Neuron (in vitro differentiated cells): Measurements from ENCODE around the gene OR5P2.
"Not testable (repeated sequence)": the region's sequence is repeated elsewhere in the genome, so short reads cannot be mapped to it uniquely, and the experiment has no call there.

Experiments
- H2AFZ ChIP-seq: one replicate; pipeline ENCODE4 v1.6.1; 2013; ENCODE audit warnings: low read depth, mild to moderate bottlenecking, inconsistent platforms, low read length, moderate library complexity
- H3K27me3 ChIP-seq: one replicate; pipeline ENCODE4 v1.6.1; 2013; ENCODE audit warnings: low read length; ENCODE audit not compliant: insufficient read depth
- H3K36me3 ChIP-seq: one replicate; pipeline ENCODE4 v1.6.1; 2013; ENCODE audit warnings: low read length; ENCODE audit not compliant: insufficient read depth
- H3K4me1 ChIP-seq: one replicate; pipeline ENCODE4 v1.6.1; 2013; ENCODE audit warnings: low read length; ENCODE audit not compliant: insufficient read depth
- H3K4me3 ChIP-seq: 2 replicates; pipeline ENCODE4 v1.5.1; 2013; ENCODE audit warnings: mild to moderate bottlenecking, low read length, moderate library complexity
- H3K9me3 ChIP-seq: one replicate; pipeline ENCODE4 v1.6.1; 2013; ENCODE audit warnings: low read length

The OR5P2 gene, protein sequence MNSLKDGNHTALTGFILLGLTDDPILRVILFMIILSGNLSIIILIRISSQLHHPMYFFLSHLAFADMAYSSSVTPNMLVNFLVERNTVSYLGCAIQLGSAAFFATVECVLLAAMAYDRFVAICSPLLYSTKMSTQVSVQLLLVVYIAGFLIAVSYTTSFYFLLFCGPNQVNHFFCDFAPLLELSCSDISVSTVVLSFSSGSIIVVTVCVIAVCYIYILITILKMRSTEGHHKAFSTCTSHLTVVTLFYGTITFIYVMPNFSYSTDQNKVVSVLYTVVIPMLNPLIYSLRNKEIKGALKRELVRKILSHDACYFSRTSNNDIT

GRCh38 chr11:7796842-7797241 lies at the start of gene OR5P2:
TSS of gene OR5P2 (minus strand) at chr11:7796942. CDS start at chr11:7796942, 0 bp downstream.
- Histone ChIP-seq H3K36me3 (no peaks in the 10 kb centered on the region), H3K9me3 (no peaks in the 10 kb centered on the region), H2AFZ (no peak within 1 kb of the TSS)

DNA sequence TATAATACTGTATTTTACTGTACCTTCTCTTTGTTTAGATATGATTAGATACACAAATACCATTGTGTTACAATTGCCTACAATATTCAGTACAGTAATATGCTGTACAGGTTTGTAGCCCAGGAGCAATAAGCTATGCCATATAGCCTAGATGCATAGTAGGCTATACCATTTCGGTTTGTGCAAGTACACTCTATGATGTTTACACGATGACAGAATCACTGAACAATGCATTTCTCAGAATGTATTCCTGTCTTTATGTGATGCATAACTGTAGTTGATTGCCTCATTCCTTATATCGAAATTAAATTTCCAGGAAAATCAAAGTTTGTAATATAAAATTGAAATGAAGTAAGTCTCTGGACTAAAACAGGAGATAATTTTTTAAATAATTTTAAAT lies 49.3 kb upstream of the OR5P2 start:
- Histone ChIP-seq H3K27me3 (no peaks in the 10 kb centered on the region), H2AFZ (no peak overlapping the region), H3K4me3 (no peak overlapping the region), H3K9me3 (no peaks in the 10 kb centered on the region), H3K4me1 (no peaks in the 10 kb centered on the region), H3K36me3 (no peaks in the 10 kb centered on the region)

More at GRCh38 chr11:7796842-7797241, at the start of gene OR5P2:
- Histone ChIP-seq H3K4me3 (no peak within 1 kb of the TSS), H3K27me3 (no peaks in the 10 kb centered on the region), H3K4me1 (no peaks in the 10 kb centered on the region)

DNA sequence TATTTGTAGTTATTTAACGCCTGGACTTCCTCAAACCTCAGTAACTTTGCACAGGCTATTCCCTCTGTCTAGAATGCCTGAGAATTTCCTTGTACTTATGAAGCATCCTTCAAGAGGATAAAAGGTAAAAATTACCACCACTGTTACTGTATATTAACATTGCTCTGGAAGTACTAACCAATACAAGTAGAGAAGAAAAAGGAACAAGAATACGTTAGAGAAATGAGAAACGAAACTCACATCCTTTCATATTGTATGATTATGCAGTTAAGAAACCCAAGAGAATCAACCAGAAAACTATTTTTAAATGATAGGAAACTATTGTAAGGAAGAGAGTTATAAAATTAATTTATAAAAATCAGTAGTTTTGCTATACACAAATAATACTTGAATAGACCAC lies 48.2 kb upstream of the OR5P2 start:
- H3K27me3 ChIP-seq = no peaks in the 10 kb centered on the region
- no peaks in the 10 kb centered on the region for H3K4me1 ChIP-seq
- H3K9me3 ChIP-seq = no peaks in the 10 kb centered on the region
- H2AFZ ChIP-seq = no peak overlapping the region
- no peaks in the 10 kb centered on the region for H3K36me3 ChIP-seq
- no peak overlapping the region for H3K4me3 ChIP-seq

DNA sequence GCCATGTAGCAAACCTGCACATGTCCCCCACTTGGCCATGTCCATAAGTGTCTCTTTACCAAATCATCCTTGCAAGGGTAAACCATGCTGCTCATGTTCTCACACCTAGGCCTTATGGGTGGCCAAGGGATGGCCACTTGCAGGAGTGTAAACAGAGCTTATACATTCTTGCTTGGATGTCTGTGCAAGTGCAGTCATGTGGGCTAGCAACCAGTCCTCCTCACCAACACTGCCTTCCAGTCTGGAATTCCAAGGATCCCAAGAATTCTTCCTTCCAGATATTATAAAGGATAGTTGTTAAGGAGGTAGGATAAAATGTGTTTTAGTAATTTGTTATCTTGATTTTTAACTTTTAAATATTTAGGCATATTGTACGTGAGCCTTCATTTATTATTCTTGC lies 47.8 kb upstream of the OR5P2 start:
- Histone ChIP-seq H3K27me3 (no peaks in the 10 kb centered on the region), H2AFZ (no peak overlapping the region), H3K4me1 (no peaks in the 10 kb centered on the region), H3K36me3 (no peaks in the 10 kb centered on the region), H3K4me3 (no peak overlapping the region), H3K9me3 (no peaks in the 10 kb centered on the region)

GRCh38 chr11:7840578-7840977 lies 43.8 kb upstream of the OR5P2 start:
- H2AFZ ChIP-seq = no peak overlapping the region
- H3K9me3 ChIP-seq = no peaks in the 10 kb centered on the region
- no peaks in the 10 kb centered on the region for H3K27me3 ChIP-seq
- no peak overlapping the region for H3K4me3 ChIP-seq
- H3K36me3 ChIP-seq = no peaks in the 10 kb centered on the region
- no peaks in the 10 kb centered on the region for H3K4me1 ChIP-seq

GRCh38 chr11:7833527-7833926 lies 36.8 kb upstream of the OR5P2 start:
- Histone ChIP-seq H3K9me3 (no peaks in the 10 kb centered on the region), H2AFZ (no peak overlapping the region), H3K27me3 (no peaks in the 10 kb centered on the region), H3K36me3 (no peaks in the 10 kb centered on the region), H3K4me3 (no peak overlapping the region), H3K4me1 (no peaks in the 10 kb centered on the region)

- H3K27me3 ChIP-seq = no peaks in the 10 kb centered on the region
- no peaks in the 10 kb centered on the region for H3K36me3 ChIP-seq
- no peaks in the 10 kb centered on the region for H3K4me1 ChIP-seq
- H2AFZ ChIP-seq = no peak within 1 kb of the TSS
- no peaks in the 10 kb centered on the region for H3K9me3 ChIP-seq
- H3K4me3 ChIP-seq = no peak within 1 kb of the TSS
Observed at GRCh38 chr11:7830740-7831139, 34.0 kb upstream of the OR5P2 start, which contains the start of gene OR5P3. TSS of gene OR5P3 (minus strand) at chr11:7830840.

- H2AFZ ChIP-seq = no peak overlapping the region
- H3K9me3 ChIP-seq = no peaks in the 10 kb centered on the region
- no peak overlapping the region for H3K4me3 ChIP-seq
- no peaks in the 10 kb centered on the region for H3K4me1 ChIP-seq
- H3K27me3 ChIP-seq = no peaks in the 10 kb centered on the region
- H3K36me3 ChIP-seq = no peaks in the 10 kb centered on the region
Observed at GRCh38 chr11:7826324-7826723, 29.6 kb upstream of the OR5P2 start.

GRCh38 chr11:7820417-7820816 lies 23.7 kb upstream of the OR5P2 start:
- not testable (repeated sequence) for H3K4me3 ChIP-seq, H2AFZ ChIP-seq, H3K4me1 ChIP-seq, H3K9me3 ChIP-seq, H3K36me3 ChIP-seq, H3K27me3 ChIP-seq

DNA sequence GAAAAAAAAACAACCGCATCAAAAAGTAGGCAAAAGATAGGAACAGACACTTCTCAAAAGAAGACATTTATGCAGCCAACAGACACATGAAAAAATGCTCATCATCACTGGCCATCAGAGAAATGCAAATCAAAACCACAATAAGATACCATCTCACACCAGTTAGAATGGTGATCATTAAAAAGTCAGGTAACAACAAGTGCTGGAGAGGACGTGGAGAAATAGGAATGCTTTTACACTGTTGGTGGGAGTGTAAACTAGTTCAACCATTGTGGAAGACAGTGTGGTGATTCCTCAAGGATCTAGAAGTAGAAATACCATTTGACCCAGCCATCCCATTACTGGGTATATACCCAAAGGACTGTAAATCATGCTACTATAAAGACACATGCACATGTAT lies 18.2 kb upstream of the OR5P2 start:
- not testable (repeated sequence) for H2AFZ ChIP-seq, H3K27me3 ChIP-seq, H3K9me3 ChIP-seq, H3K4me3 ChIP-seq, H3K36me3 ChIP-seq, H3K4me1 ChIP-seq

DNA sequence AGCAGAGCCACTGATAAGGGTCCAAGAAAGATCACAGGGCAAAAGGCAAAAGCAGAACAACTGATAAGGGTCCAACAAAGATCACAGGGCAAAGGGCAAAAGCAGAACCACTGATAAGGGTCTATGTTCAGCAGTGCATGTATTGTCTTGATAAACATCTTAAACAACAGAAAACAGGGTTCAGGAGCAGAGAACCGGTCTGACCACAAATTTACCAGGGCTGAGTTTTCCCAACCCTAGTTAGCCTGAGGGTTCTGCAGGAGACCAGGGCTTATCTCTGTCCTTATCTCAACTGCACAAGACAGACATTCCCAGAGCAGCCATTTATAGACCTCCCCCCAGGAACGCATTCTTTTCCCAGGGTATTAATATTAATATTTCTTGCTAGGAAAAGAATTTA lies 13.6 kb upstream of the OR5P2 start:
- H3K9me3 ChIP-seq, H3K4me1 ChIP-seq, H2AFZ ChIP-seq, H3K4me3 ChIP-seq, H3K36me3 ChIP-seq, H3K27me3 ChIP-seq: not testable (repeated sequence)

- no peak overlapping the region for H3K4me3 ChIP-seq
- no peaks in the 10 kb centered on the region for H3K27me3 ChIP-seq
- H2AFZ ChIP-seq = no peak overlapping the region
- H3K9me3 ChIP-seq = no peaks in the 10 kb centered on the region
- H3K36me3 ChIP-seq = no peaks in the 10 kb centered on the region
- no peaks in the 10 kb centered on the region for H3K4me1 ChIP-seq
Observed at GRCh38 chr11:7793233-7793632, 3.5 kb downstream of the OR5P2 start.

DNA sequence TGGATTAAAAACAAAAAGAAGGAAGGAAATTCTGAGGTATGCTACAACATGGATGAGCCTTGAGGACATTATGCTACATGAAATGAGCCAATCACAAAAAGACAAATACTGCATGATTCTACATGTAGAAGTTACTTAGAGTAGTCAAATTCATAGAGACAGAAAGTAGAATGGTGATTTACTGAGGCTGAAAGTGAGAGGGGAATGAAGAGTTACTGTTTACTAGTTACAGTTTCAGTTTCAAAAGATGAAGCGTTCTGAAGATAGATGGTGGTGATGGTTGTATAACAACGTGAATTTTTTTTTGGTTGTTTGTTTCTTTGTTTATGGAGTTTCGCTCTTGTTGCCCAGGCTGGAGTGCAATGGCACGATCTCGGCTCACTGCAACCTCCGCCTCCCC lies 9.5 kb downstream of the OR5P2 start:
- H3K9me3 ChIP-seq = no peaks in the 10 kb centered on the region
- no peak overlapping the region for H3K4me3 ChIP-seq
- no peaks in the 10 kb centered on the region for H3K36me3 ChIP-seq
- no peaks in the 10 kb centered on the region for H3K27me3 ChIP-seq
- H2AFZ ChIP-seq = no peak overlapping the region
- H3K4me1 ChIP-seq = no peaks in the 10 kb centered on the region

DNA sequence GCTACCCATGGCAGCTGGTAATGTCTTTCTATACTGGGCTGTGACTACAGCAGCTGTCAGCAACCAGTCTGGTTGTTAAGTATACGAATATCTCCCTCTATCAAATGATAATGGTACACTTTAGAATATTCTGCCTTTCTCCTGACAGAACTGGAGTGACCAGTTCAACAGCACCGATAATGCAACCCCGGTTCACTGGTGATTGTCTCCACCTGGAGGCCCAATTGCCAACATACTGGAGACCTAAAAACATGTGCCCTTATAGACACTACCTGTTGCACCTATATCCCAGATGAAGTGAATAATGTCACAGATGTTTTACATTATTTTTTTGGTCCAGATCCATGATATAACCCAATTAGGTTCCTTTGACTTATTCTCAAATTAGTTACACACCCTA lies 21.1 kb downstream of the OR5P2 start:
- Histone ChIP-seq H3K4me3 (no peak overlapping the region), H3K27me3 (no peaks in the 10 kb centered on the region), H2AFZ (no peak overlapping the region), H3K4me1 (no peaks in the 10 kb centered on the region), H3K9me3 (no peaks in the 10 kb centered on the region), H3K36me3 (no peaks in the 10 kb centered on the region)
